ENCODE measurements around the gene ICE2.

DNA sequence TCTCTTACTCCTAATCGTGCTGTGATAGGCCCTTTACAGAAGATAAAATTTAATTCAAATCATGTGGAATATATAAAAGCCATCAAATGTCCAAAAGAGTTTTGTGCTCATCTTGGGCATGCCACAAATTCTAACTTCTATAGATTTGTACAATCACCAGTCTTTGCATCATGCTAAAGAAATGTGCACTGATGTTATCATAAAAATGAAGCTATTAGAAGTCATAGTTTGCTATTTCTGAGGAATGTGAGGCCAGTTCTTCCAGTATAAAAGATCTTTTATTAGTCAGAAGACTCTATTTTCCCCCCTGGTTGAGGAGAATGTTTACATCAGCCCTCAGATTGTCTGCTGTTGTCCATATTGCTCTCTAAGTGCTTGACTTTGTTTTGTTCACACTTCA, 79.0 kb downstream of the ICE2 start:
- no peak for TF ChIP-seq CTCF (IDR thresholded peaks at IDR 0.05; ENCODE audit: low read depth, low read length)
- TF ChIP-seq EZH2phosphoT487 (IDR thresholded peaks at IDR 0.05; ENCODE audit: low read depth), result no peak
